PC-9 (cell line): ENCODE data around the gene AMH.

Source experiments
- EZH2 ChIP-seq: fragments of 200-600 bp; sonication (generic); IDR thresholded peaks from 2 replicates; pipeline ENCODE4 v1.8.0; 2017; ENCODE audit warnings: antibody characterized with exemption, low read depth
- TF ChIP-seq, protein P1 (sequence below): fragments of 200-600 bp; sonication (generic); conservative IDR thresholded peaks from 2 replicates; pipeline ENCODE4 v1.6.1; 2017; ENCODE audit warnings: mixed run types, antibody characterized with exemption, mild to moderate bottlenecking, moderate library complexity

DNA sequence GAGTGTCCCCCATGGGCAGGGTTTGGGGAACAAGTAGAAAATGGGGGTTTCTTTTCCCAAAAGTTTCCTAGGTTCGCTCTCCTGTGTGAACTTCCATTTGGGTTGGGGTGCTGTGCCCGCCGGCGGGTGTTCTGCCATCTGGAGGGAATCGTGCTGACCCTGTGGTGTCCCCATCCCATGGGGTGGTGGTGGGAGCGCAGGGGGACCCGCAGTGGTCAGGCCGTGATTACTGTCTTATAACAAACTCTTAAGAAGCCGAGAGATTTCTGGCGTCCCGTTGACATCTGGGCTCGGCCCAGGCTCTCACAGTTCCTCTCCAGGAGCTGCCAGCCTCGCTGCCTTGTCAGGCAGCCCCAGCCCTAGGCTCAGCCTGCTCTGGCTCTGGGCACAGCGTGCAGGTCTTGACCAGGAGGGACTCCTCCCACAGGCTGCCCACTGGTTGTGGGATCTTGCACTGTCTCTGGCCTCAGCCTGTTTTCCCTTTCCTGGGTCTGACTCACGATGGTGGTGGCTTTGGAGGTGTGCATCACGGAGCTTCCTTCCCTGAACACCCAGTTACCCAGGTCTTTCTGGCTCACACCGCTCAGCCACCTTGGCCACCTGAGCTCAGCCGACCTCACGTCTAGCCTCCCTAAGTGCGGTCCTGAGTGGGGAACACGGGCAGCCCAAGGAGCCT lies 47.5 kb upstream of the AMH start:
- TF ChIP-seq, protein P1, sequence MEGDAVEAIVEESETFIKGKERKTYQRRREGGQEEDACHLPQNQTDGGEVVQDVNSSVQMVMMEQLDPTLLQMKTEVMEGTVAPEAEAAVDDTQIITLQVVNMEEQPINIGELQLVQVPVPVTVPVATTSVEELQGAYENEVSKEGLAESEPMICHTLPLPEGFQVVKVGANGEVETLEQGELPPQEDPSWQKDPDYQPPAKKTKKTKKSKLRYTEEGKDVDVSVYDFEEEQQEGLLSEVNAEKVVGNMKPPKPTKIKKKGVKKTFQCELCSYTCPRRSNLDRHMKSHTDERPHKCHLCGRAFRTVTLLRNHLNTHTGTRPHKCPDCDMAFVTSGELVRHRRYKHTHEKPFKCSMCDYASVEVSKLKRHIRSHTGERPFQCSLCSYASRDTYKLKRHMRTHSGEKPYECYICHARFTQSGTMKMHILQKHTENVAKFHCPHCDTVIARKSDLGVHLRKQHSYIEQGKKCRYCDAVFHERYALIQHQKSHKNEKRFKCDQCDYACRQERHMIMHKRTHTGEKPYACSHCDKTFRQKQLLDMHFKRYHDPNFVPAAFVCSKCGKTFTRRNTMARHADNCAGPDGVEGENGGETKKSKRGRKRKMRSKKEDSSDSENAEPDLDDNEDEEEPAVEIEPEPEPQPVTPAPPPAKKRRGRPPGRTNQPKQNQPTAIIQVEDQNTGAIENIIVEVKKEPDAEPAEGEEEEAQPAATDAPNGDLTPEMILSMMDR, result no peak
- TF ChIP-seq EZH2, result no peak
